NCI-H82 treated with DMSO at 0.1 percent for 48 hours (cell line): ENCODE data around the gene BARX2.
"Not testable (repeated sequence)": the region's sequence is repeated elsewhere in the genome, so short reads cannot be mapped to it uniquely, and the experiment has no call there.

Source experiments
- DNase-seq: peaks from one replicate; lab custom pipeline; 2025; ENCODE audit not compliant: unreplicated experiment; lab: John Stamatoyannopoulos, UW

The BARX2 gene

GRCh38 chr11:129375751-129376657 lies at the start of gene BARX2:
TSS of gene BARX2 (plus strand) at chr11:129375848. CDS start at chr11:129376036, 188 bp downstream.
- no peak for DNase-seq

GRCh38 chr11:129326921-129327320 lies 48.7 kb upstream of the BARX2 start:
- DNase-seq, result no peak

- DNase-seq, result not testable (repeated sequence)
Measured at GRCh38 chr11:129327708-129328107, 47.9 kb upstream of the BARX2 start.

GRCh38 chr11:129328756-129329155 lies 46.9 kb upstream of the BARX2 start:
- no peak for DNase-seq

GRCh38 chr11:129331217-129331616 lies 44.4 kb upstream of the BARX2 start:
- DNase-seq, result no peak

- DNase-seq, result peak; percentile 51
Measured at GRCh38 chr11:129331871-129332274, 43.8 kb upstream of the BARX2 start.

GRCh38 chr11:129333873-129334272 lies 41.8 kb upstream of the BARX2 start:
- no peak for DNase-seq

- DNase-seq, result not testable (repeated sequence)
Measured at GRCh38 chr11:129344301-129344940, 31.2 kb upstream of the BARX2 start.

- no peak for DNase-seq
Measured at GRCh38 chr11:129346916-129347315, 28.7 kb upstream of the BARX2 start.

- no peak for DNase-seq
Measured at GRCh38 chr11:129348813-129349212, 26.8 kb upstream of the BARX2 start.

- no peak for DNase-seq
Measured at GRCh38 chr11:129352676-129353075, 23.0 kb upstream of the BARX2 start.

- DNase-seq, result no peak
Measured at GRCh38 chr11:129354691-129355090, 21.0 kb upstream of the BARX2 start.

GRCh38 chr11:129359748-129360147 lies 15.9 kb upstream of the BARX2 start:
- no peak for DNase-seq

- DNase-seq, result peak; percentile 51
Measured at GRCh38 chr11:129364143-129364654, 11.4 kb upstream of the BARX2 start.

- DNase-seq, result no peak
Measured at GRCh38 chr11:129365816-129366215, 9.8 kb upstream of the BARX2 start.

GRCh38 chr11:129366737-129367597 lies 8.7 kb upstream of the BARX2 start:
- DNase-seq, result no peak

GRCh38 chr11:129368889-129369672 lies 6.6 kb upstream of the BARX2 start:
- DNase-seq, result no peak

GRCh38 chr11:129370715-129371114 lies 4.9 kb upstream of the BARX2 start:
- DNase-seq, result no peak

GRCh38 chr11:129372609-129373488 lies 2.8 kb upstream of the BARX2 start:
- no peak for DNase-seq
